ENCODE measurements around the gene TRIM66. TPM values are rescaled to one million over a fixed set of nuclear protein-coding genes. Genes with fewer than 3 reads are reported as not detected.

The TRIM66 gene
- total RNA-seq, 2 experiments from 2014 or later, result 4.4 to 19.0 TPM

- Histone ChIP-seq H4K20me1 (ENCODE audit: insufficient read depth, low read length) (no peaks in the 10 kb centered on the region), H2AFZ (ENCODE audit: low read length) (no peak overlapping the region), H3K79me2 (ENCODE audit: insufficient read depth, low read depth, low read length) (no peaks in the 10 kb centered on the region), H3K4me2 (ENCODE audit: low read length) (no peak overlapping the region), H3K9me2 (ENCODE audit: insufficient read depth, low read length) (no peaks in the 10 kb centered on the region), H3K4me3 (ENCODE audit: low read depth, low read length, poor library complexity, severe bottlenecking) (no peak overlapping the region), H3K27ac (ENCODE audit: low read depth, low read length, poor library complexity, severe bottlenecking) (no peak overlapping the region), H3K9me3 (ENCODE audit: low read length) (no peaks in the 10 kb centered on the region), H3K4me1 (ENCODE audit: insufficient read depth, low read length, poor library complexity, severe bottlenecking) (no peaks in the 10 kb centered on the region), H3K36me3 (ENCODE audit: insufficient read depth, low read length) (no peaks in the 10 kb centered on the region)
- no TSS peak for BruUV-seq (replicated peaks)
- intact Hi-C loops (cut with micrococcal nuclease; ENCODE audit: unreplicated experiment), result no loop called here
- no peak for DNase-seq (ENCODE audit: low spot score)
- ChIA-PET POLR2A (no interaction called here), CTCF (ENCODE audit: unreplicated experiment) (no interaction called here)
- TF ChIP-seq EZH2phosphoT487 (IDR thresholded peaks at IDR 0.05; ENCODE audit: borderline replicate concordance, low read depth, low read length) (no peak), CTCF (conservative IDR thresholded peaks at IDR 0.05; ENCODE audit: low read length) (no peak)
These were observed 76.4 kb downstream of the TRIM66 start for GRCh38 chr11:8605971-8606563.

- DNase-seq (ENCODE audit: low spot score), result peak; percentile 54
- CTCF ChIA-PET (ENCODE audit: unreplicated experiment), result no interaction called here
- TF ChIP-seq EZH2phosphoT487 (IDR thresholded peaks at IDR 0.05; ENCODE audit: borderline replicate concordance, low read depth, low read length), result no peak
- peak; percentile 87 for TF ChIP-seq CTCF (conservative IDR thresholded peaks at IDR 0.05; ENCODE audit: low read length)
- no peaks in the 10 kb centered on the region for H3K36me3 ChIP-seq (ENCODE audit: insufficient read depth, low read length)
- no peaks in the 10 kb centered on the region for H3K79me2 ChIP-seq (ENCODE audit: insufficient read depth, low read depth, low read length)
- BruUV-seq (replicated peaks), result no TSS peak
- intact Hi-C loops (cut with micrococcal nuclease; ENCODE audit: unreplicated experiment), result no loop called here
- no peaks in the 10 kb centered on the region for H3K4me1 ChIP-seq (ENCODE audit: insufficient read depth, low read length, poor library complexity, severe bottlenecking)
- H3K27ac ChIP-seq (ENCODE audit: low read depth, low read length, poor library complexity, severe bottlenecking), result no peak overlapping the region
- H3K9me3 ChIP-seq (ENCODE audit: low read length), result no peaks in the 10 kb centered on the region
- H2AFZ ChIP-seq (ENCODE audit: low read length), result no peak overlapping the region
- no peaks in the 10 kb centered on the region for H4K20me1 ChIP-seq (ENCODE audit: insufficient read depth, low read length)
- POLR2A ChIA-PET, result interaction anchor here (0.6 kb wide), 1 partner anchor 311 kb away, joined by 4 read pairs; no protein-coding TSS in a partner anchor
- H3K4me2 ChIP-seq (ENCODE audit: low read length), result no peak overlapping the region
- no peak overlapping the region for H3K4me3 ChIP-seq (ENCODE audit: low read depth, low read length, poor library complexity, severe bottlenecking)
- no peaks in the 10 kb centered on the region for H3K9me2 ChIP-seq (ENCODE audit: insufficient read depth, low read length)
These were observed 78.3 kb downstream of the TRIM66 start for GRCh38 chr11:8604078-8604723.

- DNase-seq (ENCODE audit: low spot score), result no peak
- Histone ChIP-seq H3K4me1 (ENCODE audit: insufficient read depth, low read length, poor library complexity, severe bottlenecking) (no peaks in the 10 kb centered on the region), H3K36me3 (ENCODE audit: insufficient read depth, low read length) (no peaks in the 10 kb centered on the region), H2AFZ (ENCODE audit: low read length) (no peak overlapping the region), H3K4me2 (ENCODE audit: low read length) (no peak overlapping the region), H3K79me2 (ENCODE audit: insufficient read depth, low read depth, low read length) (no peaks in the 10 kb centered on the region), H3K9me3 (ENCODE audit: low read length) (no peaks in the 10 kb centered on the region), H3K27ac (ENCODE audit: low read depth, low read length, poor library complexity, severe bottlenecking) (no peak overlapping the region), H3K9me2 (ENCODE audit: insufficient read depth, low read length) (no peaks in the 10 kb centered on the region), H4K20me1 (ENCODE audit: insufficient read depth, low read length) (no peaks in the 10 kb centered on the region), H3K4me3 (ENCODE audit: low read depth, low read length, poor library complexity, severe bottlenecking) (no peak overlapping the region)
- TF ChIP-seq CTCF (conservative IDR thresholded peaks at IDR 0.05; ENCODE audit: low read length), result no peak
- TF ChIP-seq EZH2phosphoT487 (IDR thresholded peaks at IDR 0.05; ENCODE audit: borderline replicate concordance, low read depth, low read length), result no peak
- intact Hi-C loops (cut with micrococcal nuclease; ENCODE audit: unreplicated experiment), result no loop called here
- no TSS peak for BruUV-seq (replicated peaks)
- ChIA-PET CTCF (ENCODE audit: unreplicated experiment) (no interaction called here), POLR2A (no interaction called here)
These were observed 78.8 kb downstream of the TRIM66 start for GRCh38 chr11:8603696-8604077.
